GM21423 (cell line): ENCODE data around the gene NPW.
A peak's percentile ranks its signal among the peaks of the same experiment; 100 is the strongest.

Experiments used
- ATAC-seq: cut with Tn5 transposase; IDR thresholded peaks from one replicate; pipeline ENCODE4 v1.9.1; 2021; ENCODE audit warnings: mild to moderate bottlenecking, moderate library complexity; ENCODE audit not compliant: unreplicated experiment

The NPW gene

DNA sequence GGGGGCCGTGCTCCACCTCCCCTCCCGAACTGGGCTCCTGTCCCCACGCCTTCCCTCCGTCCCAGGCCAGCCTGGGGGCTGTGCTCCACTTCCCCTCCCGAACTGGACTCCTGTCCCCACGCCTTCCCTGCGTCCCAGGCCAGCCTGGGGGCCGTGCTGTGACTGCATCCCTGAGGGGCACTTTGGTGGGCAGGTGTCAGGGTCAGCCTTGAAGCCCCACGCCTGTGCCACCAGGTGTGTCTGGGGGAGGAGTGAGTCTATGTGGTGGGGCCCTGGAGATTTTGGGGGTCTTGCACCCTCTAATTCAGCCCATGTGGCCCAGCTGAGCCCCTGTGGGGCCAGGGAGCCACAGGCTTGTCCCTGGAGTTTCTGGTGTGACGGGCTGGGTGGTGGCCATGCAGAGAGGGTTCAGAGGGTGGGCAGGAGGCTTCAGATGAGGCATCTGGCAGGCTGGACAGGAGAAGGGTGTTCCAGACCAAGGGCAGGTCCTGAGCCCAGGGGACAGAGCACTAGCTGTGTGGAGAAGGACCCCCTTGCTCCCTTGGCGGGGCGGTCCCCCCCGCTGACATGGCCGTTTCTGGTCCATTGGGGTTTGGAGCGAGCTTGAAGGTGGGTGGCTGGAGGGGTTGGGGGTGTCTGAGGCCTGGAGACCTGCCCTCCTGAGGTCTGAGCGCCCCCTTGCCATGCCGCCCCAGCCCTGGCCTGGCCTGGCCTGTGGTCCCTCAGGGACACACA lies 15.3 kb downstream of the NPW start:
- ATAC-seq = no peak

DNA sequence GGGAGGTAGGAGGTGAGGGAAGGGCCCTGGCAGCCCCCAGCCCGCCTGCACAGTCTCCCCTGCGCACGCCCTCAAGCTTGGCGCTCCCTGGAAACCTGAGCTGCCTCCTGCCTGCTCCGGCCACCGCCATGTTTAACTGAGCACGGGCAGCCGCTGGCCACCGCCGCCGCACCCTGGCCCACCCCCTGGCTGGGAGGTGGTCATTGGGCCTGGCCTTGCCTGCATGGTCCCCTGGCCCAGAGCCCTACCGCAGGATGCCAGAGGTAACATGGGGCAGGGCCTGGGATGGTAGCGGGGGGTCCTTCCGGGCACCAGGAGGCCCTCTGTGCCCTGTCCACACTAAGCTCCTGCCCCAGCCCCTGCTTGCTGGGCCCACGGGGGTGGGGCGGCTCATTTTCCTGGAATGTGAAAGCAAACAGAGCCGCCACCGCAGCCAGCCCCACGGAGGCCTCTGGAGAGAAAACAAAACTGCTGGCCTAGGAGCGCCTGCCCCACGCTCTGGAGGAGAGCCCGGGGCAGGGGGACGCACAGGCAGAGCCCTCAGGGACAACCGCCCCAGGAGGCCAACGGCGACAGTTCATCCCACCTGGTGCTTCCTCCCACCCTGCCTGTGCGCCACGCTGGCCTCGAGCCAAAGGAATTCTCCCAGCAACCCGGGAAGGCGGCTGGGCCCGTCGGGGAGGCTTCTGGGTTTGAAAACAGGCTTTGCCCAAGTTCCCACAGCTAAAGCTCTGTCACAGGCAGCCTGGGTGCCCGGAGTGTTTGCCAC lies 16.0 kb downstream of the NPW start:
- no peak for ATAC-seq

DNA sequence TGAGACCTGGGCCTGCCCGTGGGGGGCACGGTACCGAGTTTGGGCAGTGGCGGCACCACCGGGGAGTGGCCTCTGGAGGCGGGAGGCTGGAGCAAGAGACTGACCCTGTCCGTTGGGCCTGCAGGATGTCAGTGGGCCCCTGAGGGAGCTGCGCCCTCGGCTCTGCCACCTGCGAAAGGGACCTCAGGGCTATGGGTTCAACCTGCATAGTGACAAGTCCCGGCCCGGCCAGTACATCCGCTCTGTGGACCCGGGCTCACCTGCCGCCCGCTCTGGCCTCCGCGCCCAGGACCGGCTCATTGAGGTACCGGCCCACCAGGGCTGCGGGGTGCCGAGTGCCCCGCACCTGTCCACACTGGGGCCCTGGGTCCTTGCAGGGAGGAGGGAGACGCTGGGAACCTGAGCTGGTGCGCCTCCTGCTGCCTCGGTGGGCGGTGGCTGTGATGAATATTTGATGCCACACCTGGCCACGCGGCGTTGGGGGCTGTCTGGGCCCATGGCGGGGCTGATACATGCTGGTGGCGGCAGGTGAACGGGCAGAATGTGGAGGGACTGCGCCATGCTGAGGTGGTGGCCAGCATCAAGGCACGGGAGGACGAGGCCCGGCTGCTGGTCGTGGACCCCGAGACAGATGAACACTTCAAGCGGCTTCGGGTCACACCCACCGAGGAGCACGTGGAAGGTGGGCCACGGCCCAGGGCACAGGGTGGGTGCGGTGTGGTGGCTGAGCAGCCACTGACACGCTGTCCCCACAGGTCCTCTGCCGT lies 16.8 kb downstream of the NPW start:
- ATAC-seq = no peak

DNA sequence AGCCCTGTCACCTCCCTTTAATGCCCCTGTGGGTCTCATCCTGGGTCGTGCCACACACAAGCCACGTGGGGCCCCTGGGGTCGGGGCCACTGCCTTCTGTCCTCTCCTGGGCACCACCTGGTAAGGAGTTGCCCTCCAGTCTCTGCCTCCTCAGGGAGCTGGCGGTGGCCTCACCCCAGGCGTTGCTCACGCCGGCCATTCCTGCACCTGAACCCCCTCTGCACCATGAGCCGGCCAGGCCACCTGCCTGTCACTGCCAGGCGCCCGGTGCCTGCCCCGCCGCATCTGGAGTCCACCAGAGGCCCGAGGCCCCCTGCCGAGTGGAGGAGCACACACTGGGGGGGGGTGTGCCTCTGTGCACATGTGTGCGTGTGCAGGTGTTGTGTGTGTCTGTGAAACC lies 17.5 kb downstream of the NPW start:
- ATAC-seq = no peak

DNA sequence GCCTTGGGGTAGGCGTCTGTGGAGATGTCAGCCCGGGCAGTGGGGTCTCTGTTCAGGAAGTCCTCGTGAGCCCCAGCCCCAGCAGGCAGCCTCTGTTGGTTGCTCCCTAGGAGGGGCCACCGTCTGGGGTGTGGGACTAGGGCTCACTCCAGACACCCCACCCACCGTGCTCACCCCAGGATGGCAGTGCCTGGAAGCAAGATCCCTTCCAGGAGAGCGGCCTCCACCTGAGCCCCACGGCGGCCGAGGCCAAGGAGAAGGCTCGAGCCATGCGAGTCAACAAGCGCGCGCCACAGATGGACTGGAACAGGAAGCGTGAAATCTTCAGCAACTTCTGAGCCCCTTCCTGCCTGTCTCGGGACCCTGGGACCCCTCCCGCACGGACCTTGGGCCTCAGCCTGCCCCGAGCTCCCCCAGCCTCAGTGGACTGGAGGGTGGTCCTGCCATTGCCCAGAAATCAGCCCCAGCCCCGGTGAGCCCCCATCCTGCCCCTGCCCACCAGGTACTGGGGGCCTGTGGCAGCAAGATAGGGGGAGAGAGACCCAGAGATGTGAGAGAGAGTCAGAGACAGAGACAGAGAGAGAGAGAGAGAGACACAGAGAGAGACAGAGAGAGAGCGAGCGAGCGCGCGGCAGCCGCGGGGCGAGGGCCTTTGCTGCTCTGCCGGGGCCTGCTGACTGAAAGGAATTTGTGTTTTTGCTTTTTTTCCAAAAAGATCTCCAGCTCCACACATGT lies 18.2 kb downstream of the NPW start:
- no peak for ATAC-seq

DNA sequence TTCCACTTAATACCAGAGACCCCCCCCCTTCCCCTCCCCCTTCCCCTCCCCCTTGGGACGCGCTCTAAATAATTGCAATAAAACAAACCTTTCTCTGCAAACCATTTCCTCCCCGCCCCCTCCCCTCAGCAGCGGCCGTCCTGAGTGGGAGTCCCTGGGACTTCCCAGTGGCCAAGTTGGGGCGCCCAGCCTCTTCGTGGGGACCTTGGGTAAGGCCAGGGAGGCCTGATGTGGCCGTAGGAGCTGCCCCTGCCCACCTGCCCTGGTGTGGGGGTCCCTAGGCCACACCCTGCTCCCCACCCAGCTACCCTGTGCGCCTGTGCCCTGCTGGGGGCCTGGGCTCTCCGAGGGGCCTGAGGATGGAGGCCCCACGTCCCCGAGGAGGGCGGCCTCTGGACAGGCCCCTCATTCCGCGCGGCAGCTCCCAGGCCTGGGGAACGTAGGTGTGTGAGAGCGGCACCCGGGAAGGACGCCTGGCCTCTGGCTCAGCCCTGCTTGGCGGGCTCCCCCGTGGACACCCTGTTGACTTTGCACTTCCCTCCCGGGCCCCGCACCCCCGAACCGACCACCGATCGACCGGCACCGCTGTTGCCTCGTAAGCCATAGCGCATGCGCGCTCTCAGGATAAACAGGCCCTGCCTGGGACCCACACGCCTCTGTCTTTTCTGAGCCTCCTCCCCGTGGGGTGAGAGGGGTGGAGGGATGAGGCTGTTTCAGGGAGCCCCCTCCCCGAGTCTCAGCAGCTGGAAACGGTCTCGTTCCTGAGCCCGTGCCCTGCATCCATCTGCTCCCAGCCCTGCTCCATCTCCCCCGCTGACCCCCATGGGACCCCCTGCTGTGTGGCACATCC lies 19.0 kb downstream of the NPW start:
- no peak for ATAC-seq

DNA sequence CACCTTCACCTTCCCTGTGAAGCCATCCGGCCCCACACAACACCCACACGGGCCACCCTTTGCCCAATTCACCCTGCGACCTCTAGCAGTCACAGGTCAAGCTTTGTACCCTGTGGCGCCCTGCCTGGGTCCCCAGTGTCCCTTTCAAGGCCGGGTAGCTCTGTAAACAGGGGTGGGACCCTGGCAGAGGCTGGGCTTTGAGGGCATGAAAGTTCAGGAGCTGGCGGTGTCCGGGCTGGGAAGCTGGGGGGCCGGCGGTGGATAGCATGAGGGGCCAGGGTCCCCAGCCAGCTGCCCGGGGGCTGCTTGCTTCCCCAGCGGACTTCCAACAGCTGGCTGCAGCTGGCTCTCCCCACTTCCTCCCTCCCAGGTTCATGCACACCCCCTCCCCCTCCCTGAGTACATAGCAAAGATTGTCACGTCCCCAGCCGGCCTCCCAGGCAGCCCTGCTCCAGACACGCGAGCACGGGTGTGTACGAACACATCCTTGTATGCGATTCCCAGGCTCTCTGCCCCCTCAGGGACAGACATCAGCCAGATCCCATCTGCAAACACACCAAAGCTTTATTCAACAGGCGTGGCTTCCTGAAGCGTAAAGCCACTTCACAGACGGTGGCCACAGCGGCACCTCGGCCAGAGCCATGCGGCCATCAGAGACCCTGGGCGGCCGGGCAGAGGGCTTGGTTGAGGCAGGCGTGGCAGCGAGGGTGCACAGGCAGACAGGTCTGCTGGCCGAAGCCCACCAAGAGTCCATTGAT lies 19.9 kb downstream of the NPW start:
- no peak for ATAC-seq

DNA sequence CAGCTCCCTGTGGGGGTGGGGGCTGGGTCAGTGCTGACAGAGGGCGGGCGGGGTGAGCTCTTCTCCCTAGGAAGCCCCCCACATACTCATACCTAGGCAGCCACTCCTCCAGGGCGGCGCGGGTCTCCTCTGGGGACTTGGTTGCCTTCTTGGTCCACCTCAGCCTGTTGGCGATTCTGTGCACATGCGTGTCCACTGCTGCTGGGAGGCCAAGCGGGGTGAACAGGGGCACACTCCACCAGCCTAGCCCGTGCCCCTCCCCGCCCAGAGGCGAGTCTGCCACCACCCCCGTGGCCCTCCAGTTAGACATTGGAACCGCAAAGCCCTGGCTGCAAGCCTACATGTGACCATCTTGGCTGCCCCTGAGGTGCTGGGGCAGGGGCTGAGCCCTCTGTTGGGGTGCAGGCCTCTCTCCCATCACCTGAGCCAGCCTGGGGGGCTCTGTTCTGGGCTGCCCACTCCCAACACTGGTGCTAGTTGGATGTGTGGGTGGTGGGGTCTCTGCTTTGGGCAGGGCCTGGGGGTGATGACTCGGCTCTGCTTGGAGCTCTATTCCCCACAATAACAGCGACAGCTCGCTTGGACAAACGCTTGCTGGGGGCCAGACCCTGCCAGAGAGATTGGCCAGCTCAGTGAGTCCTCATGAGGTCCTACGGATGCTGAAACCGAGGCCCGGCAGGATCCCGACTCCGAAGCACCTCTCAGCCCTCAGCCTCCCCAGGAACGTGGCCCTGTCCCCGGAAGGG lies 20.6 kb downstream of the NPW start:
- ATAC-seq = no peak

DNA sequence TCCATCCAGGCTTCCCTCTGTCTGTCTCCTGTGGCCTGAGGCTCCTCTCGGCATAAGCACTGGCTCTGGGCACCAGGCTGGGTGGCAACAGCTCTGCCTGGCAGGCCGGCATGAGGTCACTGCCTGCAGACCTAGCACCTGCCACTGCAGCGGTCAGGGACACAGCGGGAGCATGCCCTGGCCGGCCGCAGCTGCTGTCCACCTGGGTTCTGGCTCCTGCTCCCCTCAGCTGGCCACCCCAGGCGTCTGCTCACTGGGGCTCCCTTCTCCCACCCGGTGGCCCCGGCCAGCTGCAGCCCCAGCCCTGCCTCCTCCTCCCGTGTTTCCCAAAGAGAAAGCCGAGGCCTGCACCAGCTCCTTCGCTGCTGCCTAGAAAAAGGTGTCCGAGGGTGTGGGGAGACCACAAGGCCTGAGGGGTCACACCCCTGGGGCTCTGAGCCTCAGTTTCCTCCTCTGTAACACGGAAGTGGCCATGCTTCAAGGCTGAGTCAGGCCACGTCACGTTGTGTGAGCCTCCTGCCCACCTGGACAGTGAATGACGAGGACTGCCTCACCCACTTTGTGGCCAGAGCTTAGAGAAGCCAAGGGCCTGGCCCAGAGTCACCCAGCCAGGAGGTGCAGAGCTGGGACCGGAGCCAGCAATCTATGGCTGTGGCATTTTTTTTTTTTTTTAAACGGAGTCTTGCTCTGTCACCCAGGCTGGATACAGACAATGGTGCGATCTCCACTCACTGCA lies 21.4 kb downstream of the NPW start:
- no peak for ATAC-seq

DNA sequence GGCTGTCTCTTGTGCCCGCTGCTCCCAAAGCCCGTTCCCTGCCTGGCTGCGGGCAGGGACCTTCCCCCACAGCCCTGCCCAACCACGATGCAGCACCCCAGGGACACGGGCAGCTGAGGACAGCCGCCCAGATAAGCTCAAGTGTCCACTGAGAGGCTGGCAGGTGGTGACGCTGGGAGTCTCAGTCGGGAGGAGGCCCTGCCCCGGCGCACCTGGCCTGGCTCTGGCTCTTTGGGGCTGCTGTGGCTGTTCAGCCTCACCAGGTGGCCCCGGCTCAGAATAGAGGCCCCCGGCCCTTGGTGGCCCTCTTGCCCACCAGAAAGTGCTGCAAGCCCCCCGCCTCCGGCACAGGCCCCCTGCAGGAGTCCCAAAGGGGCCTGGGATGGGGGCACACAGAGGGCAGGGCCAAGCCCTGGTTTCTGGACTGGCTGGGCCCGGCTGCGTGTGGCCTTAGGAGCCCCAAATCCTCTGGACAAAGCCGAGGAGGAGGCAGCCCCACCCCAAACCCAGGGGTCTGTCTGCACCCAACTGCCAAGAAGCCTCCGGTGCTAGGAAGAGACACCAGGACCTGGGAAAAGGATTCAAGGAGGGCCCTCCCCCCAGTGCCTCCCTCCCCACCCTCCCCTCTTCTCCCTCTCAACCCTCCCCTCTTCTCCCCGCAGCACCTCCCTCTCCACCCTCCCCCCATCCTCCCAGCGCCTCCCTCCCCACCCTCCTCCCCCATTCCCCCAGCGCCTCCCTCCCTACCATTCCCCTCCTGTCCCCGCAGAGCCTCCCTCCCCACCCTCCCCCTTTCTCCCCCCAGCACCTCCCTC lies 22.8 kb downstream of the NPW start:
- ATAC-seq = no peak

DNA sequence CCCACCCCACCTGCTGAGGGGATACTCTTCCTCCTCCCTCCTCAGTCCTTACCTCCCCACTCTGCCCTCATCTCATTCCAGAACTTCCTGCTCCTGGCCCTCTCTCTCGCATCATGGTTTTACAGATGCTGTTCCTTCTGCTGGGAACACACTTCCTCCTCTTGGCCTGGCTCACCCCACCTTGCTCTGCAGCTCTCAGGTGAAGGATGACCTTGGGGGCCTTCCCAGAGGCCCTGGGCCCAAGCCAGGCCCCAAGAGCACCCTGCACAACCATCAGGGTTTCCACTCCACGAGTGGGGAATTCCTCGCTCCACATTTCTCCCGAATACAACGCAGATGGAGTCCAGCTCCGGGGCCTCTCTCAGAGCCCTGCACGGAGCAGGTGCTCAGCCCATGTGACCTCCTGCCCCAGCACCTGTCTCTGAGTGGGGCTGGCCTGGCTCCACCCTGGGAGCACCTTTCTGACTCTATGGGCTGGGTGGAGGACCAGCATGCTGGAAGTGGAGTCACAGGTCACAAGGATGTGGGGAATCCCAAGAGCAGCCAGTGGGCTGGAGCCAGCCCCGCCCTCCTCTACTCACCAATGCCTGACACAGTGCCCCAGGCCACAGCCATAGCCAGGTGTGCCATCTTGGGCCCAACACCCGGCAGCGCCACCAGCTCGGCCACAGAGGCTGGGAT lies 23.5 kb downstream of the NPW start:
- ATAC-seq = no peak

DNA sequence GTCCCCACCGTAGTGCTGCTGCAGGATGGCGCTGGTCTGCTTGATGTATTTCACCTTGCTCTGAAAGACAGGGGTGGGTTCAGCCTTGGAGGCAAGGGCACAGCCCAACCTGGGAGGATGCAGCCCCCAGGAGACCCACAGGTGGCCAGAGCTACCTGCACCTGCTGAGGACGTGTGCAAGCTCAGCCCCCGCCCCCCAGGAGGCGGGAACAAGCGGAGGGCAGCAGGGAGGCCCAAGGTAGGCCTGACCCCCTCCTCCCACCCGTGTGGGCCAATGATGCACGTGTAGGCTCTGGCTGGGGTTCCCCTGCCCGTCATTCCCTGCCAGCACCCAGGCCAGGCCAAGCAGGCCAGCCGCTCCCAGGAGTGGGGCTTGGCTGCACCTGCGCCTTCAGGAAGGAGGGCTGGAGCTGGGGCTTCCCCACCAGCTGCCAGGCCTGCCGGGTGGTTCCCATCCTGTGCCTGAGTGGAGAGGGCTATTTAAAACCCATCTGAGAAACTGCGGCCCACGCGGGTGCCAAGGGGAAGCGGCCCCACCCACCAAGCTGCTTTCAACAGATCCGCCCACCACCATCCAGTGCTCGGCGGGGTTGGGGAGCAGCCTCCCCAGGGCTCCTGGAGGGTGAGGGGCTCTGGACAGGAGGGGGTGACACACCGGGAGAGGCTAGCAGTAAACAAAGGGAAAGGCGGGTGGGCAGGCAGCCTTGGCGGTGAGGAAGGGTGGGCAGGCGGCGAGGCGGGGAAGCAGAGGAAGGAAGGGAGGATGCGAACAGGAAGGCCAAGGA lies 24.3 kb downstream of the NPW start:
- ATAC-seq = no peak

DNA sequence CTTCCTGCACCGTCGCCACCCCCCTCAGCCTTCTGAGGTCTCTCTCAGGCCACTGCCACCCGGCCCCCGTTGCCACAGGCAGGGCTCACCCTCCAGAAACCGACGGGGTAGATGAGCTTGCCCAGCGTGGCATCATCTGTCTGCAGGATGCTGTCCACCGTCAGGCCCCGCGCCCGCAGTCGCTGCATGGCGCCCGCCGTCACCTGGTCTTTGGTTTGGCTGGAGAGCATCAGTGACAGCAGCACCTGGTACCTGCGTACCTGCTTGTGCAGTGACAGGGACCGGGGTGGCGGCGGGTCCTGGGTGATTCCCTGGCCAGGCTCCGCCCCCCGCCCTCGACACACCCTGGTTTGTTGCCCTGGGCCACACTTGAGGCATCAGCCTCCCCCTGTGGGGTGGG lies 25.0 kb downstream of the NPW start:
- no peak for ATAC-seq

DNA sequence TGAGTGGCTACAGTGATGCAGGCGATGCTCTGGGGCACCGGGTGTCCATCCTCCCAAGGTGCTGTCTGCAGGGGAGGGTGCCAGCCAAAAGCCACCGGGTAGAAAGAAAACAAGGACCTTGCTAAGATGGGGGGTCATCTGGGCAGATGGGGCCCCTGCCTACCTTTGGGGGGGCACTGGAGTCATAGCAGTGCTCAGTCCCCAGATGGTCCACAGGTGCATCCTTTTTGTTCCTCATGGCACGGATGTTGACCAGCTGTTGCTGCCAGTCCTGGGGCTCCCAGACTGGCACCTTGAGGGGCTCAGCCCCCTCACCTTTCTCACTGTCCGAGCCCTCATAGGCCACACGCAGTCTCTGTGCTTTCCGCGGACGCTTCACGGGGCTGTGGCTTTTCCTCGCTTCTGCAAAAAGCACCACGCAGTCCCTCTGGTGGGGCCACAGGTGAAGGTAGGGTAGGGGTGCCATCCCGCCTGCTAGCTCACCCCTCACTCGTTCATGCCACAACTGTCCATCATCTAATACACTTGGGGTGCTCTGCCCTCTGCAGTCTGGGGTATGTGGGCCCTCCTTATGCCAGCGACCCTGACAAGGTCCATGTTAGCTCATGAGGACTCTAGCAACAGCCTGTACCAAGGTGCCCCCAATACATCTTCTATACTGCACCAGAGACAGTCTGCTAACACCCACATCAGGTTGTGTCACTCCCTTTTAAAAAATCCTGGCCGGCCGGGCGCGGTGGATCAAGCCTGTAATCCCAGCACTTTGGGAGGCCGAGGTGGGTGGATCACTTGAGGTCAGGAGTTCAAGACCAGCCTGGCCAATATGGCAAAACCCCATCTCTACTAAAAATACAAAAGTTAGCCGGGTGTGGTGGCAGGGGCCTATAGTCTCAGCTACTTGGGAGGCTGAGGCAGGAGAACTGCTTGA lies 26.6 kb downstream of the NPW start:
- no peak for ATAC-seq

DNA sequence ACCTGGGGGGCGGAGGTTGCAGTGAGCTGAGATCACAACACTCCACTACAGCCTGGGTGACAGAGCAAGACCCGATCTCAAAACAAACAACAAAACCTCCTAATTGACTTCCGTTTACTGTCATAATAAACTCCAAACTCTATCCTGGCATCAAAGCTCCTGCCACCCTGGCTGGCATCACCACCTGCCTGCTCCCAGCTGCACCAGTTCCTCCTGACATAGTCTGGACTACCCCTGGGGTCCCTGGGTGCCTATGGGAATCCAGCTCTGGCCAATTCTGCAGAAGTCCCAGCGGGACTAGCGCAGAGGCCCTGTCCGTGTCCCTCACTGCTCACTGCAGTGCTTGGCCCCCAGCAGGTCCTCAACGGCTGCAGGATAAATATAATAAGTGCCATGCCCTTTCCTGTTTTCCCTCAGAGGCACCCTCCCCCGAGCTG lies 27.3 kb downstream of the NPW start:
- ATAC-seq = peak; percentile 4
